ENCODE results near the gene AP2A2.

DNA sequence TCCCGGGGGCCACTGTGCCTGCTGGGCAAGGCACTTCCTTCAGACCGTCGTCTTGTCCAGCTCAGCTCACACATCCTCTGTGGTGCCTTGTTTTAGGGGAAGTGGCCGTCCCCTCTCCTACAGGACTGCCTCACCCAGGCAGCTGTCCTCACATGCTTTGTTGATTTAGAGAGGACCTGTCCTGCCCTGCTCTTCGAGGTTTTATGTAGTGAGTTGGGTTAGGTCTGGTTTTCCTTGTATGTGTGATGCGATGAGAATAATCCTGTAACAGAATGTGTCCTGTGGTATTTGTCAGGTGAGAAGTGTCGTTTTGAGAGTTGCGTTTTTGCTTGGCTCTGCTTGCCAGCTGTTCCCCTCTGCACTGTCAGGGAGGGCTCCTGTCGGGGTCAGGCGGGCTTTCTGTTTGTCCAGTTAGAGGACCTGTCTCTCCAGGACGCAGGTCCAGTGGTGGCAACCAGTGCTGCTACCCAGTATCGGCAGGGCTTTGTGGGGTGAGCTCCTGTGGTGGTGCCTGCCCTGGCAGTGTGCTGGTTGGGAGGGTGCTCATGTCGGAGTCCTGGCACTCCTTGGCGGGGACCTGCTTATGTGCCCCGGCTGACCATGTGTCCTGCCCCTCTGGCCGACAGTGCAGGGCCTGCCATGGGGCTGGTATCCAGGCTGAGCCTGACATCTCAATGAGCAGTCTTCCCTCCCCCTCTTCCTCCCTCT is 69.5 kb downstream of the AP2A2 start:
- no peak for TF ChIP-seq CTCF (IDR thresholded peaks at IDR 0.05)
- no peak for TF ChIP-seq POLR2A (IDR thresholded peaks at IDR 0.05)
